Gastroesophageal sphincter (tissue), 4 donors: ENCODE measurements around the gene UCN. TPM values are rescaled to one million over a fixed set of nuclear protein-coding genes. Genes with fewer than 3 reads are reported as not detected.

ENCODE experiments used
- ATAC-seq: fragments of 150-250 bp; one replicate; pipeline ENCODE4 v1.9.1; 2016; ENCODE audit warnings: mild to moderate bottlenecking, moderate library complexity
- H3K27ac ChIP-seq, 4 donors: fragments of 200-600 bp; sonication (generic) in 3 of 4; 1 replicate in 3 of 4; 2 replicates in 1 of 4; pipeline ENCODE4 v1.5.1; 2016 to 2019
- H3K27me3 ChIP-seq: fragments of 200-600 bp; sonication (generic); one replicate; pipeline ENCODE4 v1.5.1; 2019
- H3K36me3 ChIP-seq, 2 donors: fragments of 200-600 bp; sonication (generic); one replicate each; pipeline ENCODE4 v1.5.1; 2019; ENCODE audit warnings: control low read depth in 1 of 2
- H3K4me1 ChIP-seq, 3 donors: fragments of 200-600 bp; sonication (generic); 1 replicate in 2 of 3; 2 replicates in 1 of 3; pipeline ENCODE4 v1.5.1; 2016 to 2019; ENCODE audit warnings: control low read depth in 2 of 3
- H3K4me3 ChIP-seq, 2 donors: fragments of 200-600 bp; sonication (generic); one replicate each; pipeline ENCODE4 v1.5.1; 2019; ENCODE audit warnings: mild to moderate bottlenecking in 1 of 2, moderate library complexity in 1 of 2
- H3K9me3 ChIP-seq, 3 donors: fragments of 200-600 bp; sonication (generic); one replicate each; pipeline ENCODE4 v1.5.1; 2017 to 2019; ENCODE audit warnings: control low read depth in 2 of 3
- CTCF ChIP-seq, 4 experiments: fragments of 200-600 bp in 2 of 4; fragments of 450-650 bp in 2 of 4; sonication (generic) in 1 of 4; IDR thresholded peaks; one replicate each; pipeline ENCODE4 v1.5.1; 2017 to 2019; ENCODE audit warnings: antibody characterized with exemption in 4 of 4, mild to moderate bottlenecking in 2 of 4, moderate library complexity in 2 of 4
- EP300 ChIP-seq: sonication (generic); formaldehyde crosslinking; IDR thresholded peaks from one replicate; pipeline ENCODE4 v1.6.1; 2017; ENCODE audit warnings: antibody characterized with exemption, mild to moderate bottlenecking
- POLR2A ChIP-seq, 2 donors: fragments of 450-650 bp; IDR thresholded peaks; one replicate each; pipeline ENCODE4 v1.6.1; 2017; ENCODE audit warnings: antibody characterized with exemption in 2 of 2, mild to moderate bottlenecking in 2 of 2, moderate library complexity in 1 of 2
- POLR2AphosphoS5 ChIP-seq: sonication (generic); formaldehyde crosslinking; IDR thresholded peaks from one replicate; pipeline ENCODE4 v1.6.1; 2017; ENCODE audit warnings: antibody characterized with exemption
- WGBS, 2 donors: methylation state at CpG; one replicate each; pipeline ENCODE4 v1.1.5; 2018; ENCODE audit warnings: low coverage in 1 of 2; 5-methylcytosine and 5-hydroxymethylcytosine counted together
- total RNA-seq, 4 donors: library from RNA; depleted of rRNA; stranded (reverse); fragments of >200 nt; gene quantifications; one replicate each; pipeline ENCODE4 v1.1.0, GENCODE V29; 2016

The UCN gene
- total RNA-seq, 4 donors from 2014 or later: 0.67 to 5.0 (median 2.0) TPM

- Histone ChIP-seq H3K27ac (no peak overlapping the region), H3K36me3 (no peaks in the 10 kb centered on the region), H3K4me3 (no peak overlapping the region), H3K4me1 (no peaks in the 10 kb centered on the region), H3K27me3 (peaks cover 52% of the 10 kb centered on the region), H3K9me3 (no peaks in the 10 kb centered on the region)
- 20 to 47% methylated on average over 3 of the region's 3 CpGs for WGBS, 2 donors
- TF ChIP-seq POLR2AphosphoS5 (no peak), EP300 (no peak), POLR2A (IDR thresholded peaks at IDR 0.05) (no peak), CTCF (IDR thresholded peaks at IDR 0.05) (no peak)
- ATAC-seq: no peak
Measured at GRCh38 chr2:27288610-27289009, 19.6 kb downstream of the UCN start.

DNA sequence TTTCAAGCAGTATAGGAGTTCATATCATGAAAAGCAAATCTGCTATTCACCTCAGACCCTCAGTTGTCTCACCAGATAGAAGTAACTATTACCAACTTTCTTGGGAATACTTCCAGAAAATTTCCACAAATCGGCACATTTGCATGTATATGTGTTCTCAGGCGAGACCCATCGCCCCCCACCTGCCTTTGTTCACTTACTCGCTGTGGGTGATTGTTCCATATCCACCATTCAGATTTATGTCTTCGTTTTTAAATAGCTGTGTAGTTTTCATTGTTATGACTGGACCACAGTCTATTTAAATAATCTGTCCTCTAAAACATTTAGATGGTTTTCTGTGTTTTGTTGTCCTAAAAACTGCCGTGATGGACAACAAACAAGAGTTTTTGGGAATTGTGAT, 22.8 kb downstream of the UCN start:
- Histone ChIP-seq H3K27me3 (peaks cover 52% of the 10 kb centered on the region), H3K9me3 (no peaks in the 10 kb centered on the region), H3K4me1 (no peaks in the 10 kb centered on the region), H3K36me3 (no peaks in the 10 kb centered on the region), H3K27ac (no peak overlapping the region), H3K4me3 (no peak overlapping the region)
- no peak for TF ChIP-seq EP300
- no peak for TF ChIP-seq POLR2A (IDR thresholded peaks at IDR 0.05)
- no peak for TF ChIP-seq POLR2AphosphoS5
- no peak for TF ChIP-seq CTCF (IDR thresholded peaks at IDR 0.05)
- WGBS, 2 donors: 60 to 71% methylated on average over 6 of the region's 6 CpGs
- ATAC-seq: no peak

DNA sequence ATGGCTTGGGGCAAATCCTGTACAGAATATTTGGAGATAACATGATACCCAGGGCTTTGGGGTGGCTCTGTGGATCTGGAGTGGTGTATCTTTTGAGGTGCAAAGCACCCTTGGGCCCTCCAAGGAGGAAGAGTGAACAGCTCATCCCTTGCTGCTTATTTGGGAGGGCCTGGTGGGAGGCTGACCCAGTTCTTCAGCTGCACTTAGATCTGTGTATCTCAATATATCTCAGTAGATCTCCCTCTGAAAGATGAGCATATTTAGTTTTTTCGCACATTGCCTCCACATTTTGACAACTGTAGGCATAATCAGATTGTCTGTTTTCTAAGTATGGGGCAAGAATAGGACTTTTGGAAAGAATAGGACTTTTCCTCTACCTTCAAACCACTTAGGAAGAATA, 23.2 kb downstream of the UCN start:
- WGBS, 2 donors: 88 to 94% methylated on average over 1 of the region's 1 CpG
- no peak for ATAC-seq

DNA sequence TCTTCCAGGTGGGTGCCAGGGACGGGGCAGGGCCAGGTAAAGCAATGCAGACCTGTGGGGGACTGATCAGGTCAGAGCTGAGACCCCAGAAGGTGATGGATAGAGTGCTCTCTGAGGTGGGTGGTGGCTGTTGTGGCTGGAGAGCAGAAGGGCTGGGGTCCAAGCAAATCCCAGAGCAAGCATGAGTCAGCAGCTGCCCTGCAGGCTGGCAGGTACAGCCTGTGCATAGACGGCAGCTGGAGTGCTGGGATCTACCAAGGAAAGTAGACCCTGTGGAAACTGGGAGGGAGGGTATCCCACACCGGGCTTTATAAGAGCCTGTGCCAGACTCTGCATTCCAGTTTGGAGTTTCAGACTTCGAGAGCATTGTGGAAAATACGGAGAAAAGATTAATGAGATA, 25.4 kb downstream of the UCN start:
- Histone ChIP-seq H3K4me3 (no peak overlapping the region), H3K9me3 (no peaks in the 10 kb centered on the region), H3K27ac (no peak overlapping the region), H3K4me1 (peaks cover 0 to 6% (median 0%) of the 10 kb centered on the region in 3 donors), H3K27me3 (peaks cover 40% of the 10 kb centered on the region), H3K36me3 (no peaks in the 10 kb centered on the region)
- no peak for TF ChIP-seq POLR2AphosphoS5
- no peak for TF ChIP-seq POLR2A (IDR thresholded peaks at IDR 0.05)
- TF ChIP-seq CTCF (IDR thresholded peaks at IDR 0.05): no peak
- TF ChIP-seq EP300: no peak
- no peak for ATAC-seq
- 22 to 30% methylated on average over 4 of the region's 5 CpGs for WGBS, 2 donors

More for the DNA sequence above, 23.2 kb downstream of the UCN start:
- Histone ChIP-seq H3K27me3 (peaks cover 47% of the 10 kb centered on the region), H3K4me3 (no peak overlapping the region), H3K36me3 (no peaks in the 10 kb centered on the region), H3K9me3 (no peaks in the 10 kb centered on the region), H3K27ac (no peak overlapping the region), H3K4me1 (peaks cover 0 to 3% (median 0%) of the 10 kb centered on the region in 3 donors)
- TF ChIP-seq POLR2A (IDR thresholded peaks at IDR 0.05) (no peak), EP300 (no peak), CTCF (IDR thresholded peaks at IDR 0.05) (no peak), POLR2AphosphoS5 (no peak)

DNA sequence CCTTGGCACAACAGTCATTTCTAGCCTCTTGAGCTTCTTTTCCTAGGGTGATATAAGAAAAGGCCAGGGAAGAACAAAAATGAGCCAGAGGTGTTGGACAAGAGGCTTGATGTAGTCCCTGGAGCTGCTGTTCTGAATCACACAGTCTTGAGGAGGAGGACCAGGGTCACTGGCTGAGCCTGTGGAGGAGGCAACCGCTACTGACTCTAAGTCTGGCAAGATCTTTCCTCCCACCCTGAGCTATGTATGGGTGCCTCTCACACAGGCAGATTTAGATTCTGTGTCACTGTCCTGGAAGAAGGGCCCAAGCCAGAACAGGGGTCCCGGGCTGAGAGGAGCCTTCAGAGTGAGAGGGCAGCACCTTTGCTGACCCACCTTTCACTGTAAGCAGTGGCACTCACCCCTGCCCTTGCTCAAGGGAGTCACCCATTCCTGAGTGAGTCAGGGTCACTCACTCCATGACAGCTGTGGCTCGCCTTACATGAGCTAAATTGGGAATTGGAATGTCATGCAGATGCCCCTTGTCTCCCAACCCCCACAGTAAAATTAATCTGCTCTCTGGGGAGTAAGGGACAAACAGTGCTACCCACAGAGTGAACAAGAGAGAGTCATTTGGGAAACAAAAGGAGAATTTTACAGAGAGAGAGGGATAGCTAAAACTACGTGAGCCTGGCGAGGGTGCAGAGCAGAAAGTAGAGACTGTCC, 26.2 kb downstream of the UCN start, which contains the start of gene TRIM54:
Gene TRIM54 (plus strand): TSS at position 575 of the 705 bp plus-strand sequence. CDS start 303 bp downstream, outside the sequence.
- ATAC-seq: no peak
- Histone ChIP-seq H3K9me3 (no peaks in the 10 kb centered on the region), H3K27me3 (peaks cover 44% of the 10 kb centered on the region), H3K27ac (no peak within 1 kb of the TSS), H3K4me3 (no peak within 1 kb of the TSS), H3K4me1 (peaks cover 0 to 6% (median 0%) of the 10 kb centered on the region in 3 donors), H3K36me3 (no peaks in the 10 kb centered on the region)
- TF ChIP-seq POLR2A (IDR thresholded peaks at IDR 0.05) (no peak), POLR2AphosphoS5 (no peak), CTCF (IDR thresholded peaks at IDR 0.05) (no peak), EP300 (no peak)
- 46 to 50% methylated on average over 2 to 3 of the region's 5 CpGs for WGBS, 2 donors
